Activated CD4-positive, alpha-beta T cell treated with anti-CD3 and anti-CD28 coated beads for 36 hours (primary cell): ENCODE data around the gene SDF2L1. TPM values are rescaled to one million over a fixed set of nuclear protein-coding genes. Genes with fewer than 3 reads are reported as not detected.
"Not testable (repeated sequence)": the region's sequence is repeated elsewhere in the genome, so short reads cannot be mapped to it uniquely, and the experiment has no call there.

ENCODE experiments used
- ATAC-seq: fragments of 200-7000 bp; cut with Tn5 transposase; one replicate; pipeline ENCODE4 v1.10.0; 2021; ENCODE audit warnings: mild to moderate bottlenecking, moderate library complexity
- CTCF ChIA-PET: fragments of 350-600 bp; sonication (Branson Sonifier 250); formaldehyde crosslinking; loops from one replicate; lab custom pipeline; 2021; ENCODE audit warnings: antibody characterized with exemption; lab: Charles Lee
- POLR2A ChIA-PET: fragments of 350-600 bp; sonication (Branson Sonifier 250); formaldehyde crosslinking; loops from one replicate; lab custom pipeline; 2021; ENCODE audit warnings: antibody characterized with exemption, inconsistent platforms; lab: Charles Lee
- DNase-seq: peaks from one replicate; pipeline ENCODE4 v3.0.0-alpha.2; 2020
- H3K27ac Mint-ChIP-seq: one replicate; pipeline ENCODE4 v1.8.0; 2021; ENCODE audit warnings: mixed read lengths
- H3K27me3 Mint-ChIP-seq: one replicate; pipeline ENCODE4 v1.8.0; 2021; ENCODE audit warnings: mixed read lengths
- H3K36me3 Mint-ChIP-seq: one replicate; pipeline ENCODE4 v1.8.0; 2021; ENCODE audit warnings: low read depth, mixed read lengths
- H3K4me1 Mint-ChIP-seq: one replicate; pipeline ENCODE4 v1.8.0; 2021; ENCODE audit warnings: mixed read lengths
- H3K4me3 Mint-ChIP-seq: one replicate; pipeline ENCODE4 v1.8.0; 2021; ENCODE audit warnings: mild to moderate bottlenecking, moderate library complexity, mixed read lengths
- H3K9me3 Mint-ChIP-seq: one replicate; pipeline ENCODE4 v1.8.0; 2021; ENCODE audit warnings: low read depth, mixed read lengths
- intact Hi-C, 2 experiments: fragments of 100-400 bp; cut with DNase I in 1 of 2; cut with micrococcal nuclease in 1 of 2; formaldehyde crosslinking; loops; one replicate each; pipeline versions ENCODE4 v1.14.2 to v1.15.1; 2022 to 2024; cut with DNase I, micrococcal nuclease
- total RNA-seq, 2 experiments: library from RNA; stranded (reverse); gene quantifications; one replicate each; pipeline ENCODE4 v1.2.3, GENCODE V29; 2021

Gene SDF2L1
- total RNA-seq, 2 experiments from 2014 or later = 13.7 to 32.8 TPM

GRCh38 chr22:21605887-21606564 is 36.1 kb upstream of the SDF2L1 start:
- Mint-ChIP-seq H3K36me3 (peaks cover 19% of the 10 kb centered on the region), H3K4me3 (no peak overlapping the region), H3K4me1 (peaks cover 22% of the 10 kb centered on the region), H3K27me3 (no peaks in the 10 kb centered on the region), H3K27ac (no peak overlapping the region), H3K9me3 (no peaks in the 10 kb centered on the region)
- intact Hi-C loops = no loop called here
- no peak for ATAC-seq
- CTCF ChIA-PET = interaction anchor here (0.6 to 2.0 kb wide), 2 partner anchors 32 to 1485 kb away, joined by 3 to 5 read pairs; no protein-coding TSS in a partner anchor
- DNase-seq = no peak
- POLR2A ChIA-PET = no interaction called here

GRCh38 chr22:21606775-21607174 is 35.3 kb upstream of the SDF2L1 start:
- Mint-ChIP-seq H3K27me3 (no peaks in the 10 kb centered on the region), H3K4me1 (peaks cover 22% of the 10 kb centered on the region), H3K27ac (no peak overlapping the region), H3K9me3 (no peaks in the 10 kb centered on the region), H3K4me3 (no peak overlapping the region), H3K36me3 (peaks cover 25% of the 10 kb centered on the region)
- CTCF ChIA-PET = interaction anchor here (0.6 to 2.0 kb wide), 2 partner anchors 33 to 1486 kb away, joined by 3 to 5 read pairs; no protein-coding TSS in a partner anchor
- DNase-seq (no peak), ATAC-seq (peak; percentile 55)
- POLR2A ChIA-PET = no interaction called here
- intact Hi-C loops = no loop called here

- POLR2A ChIA-PET, intact Hi-C loops, DNase-seq, ATAC-seq, H3K27me3 Mint-ChIP-seq, H3K4me3 Mint-ChIP-seq, H3K9me3 Mint-ChIP-seq: not testable (repeated sequence)
- Mint-ChIP-seq H3K4me1 (peaks cover 21% of the 10 kb centered on the region), H3K27ac (peak overlapping the region; percentile 19), H3K36me3 (peaks cover 38% of the 10 kb centered on the region)
- CTCF ChIA-PET = interaction anchor here (0.8 to 2.4 kb wide), 6 partner anchors 8 to 158 kb away, joined by 3 to 11 read pairs (median 3); partner anchors contain the start of gene YDJC
Observed at GRCh38 chr22:21609556-21610157, 32.4 kb upstream of the SDF2L1 start.

- H3K27ac Mint-ChIP-seq = peak overlapping the region; percentile 49
- ChIA-PET CTCF (no interaction called here), POLR2A (no interaction called here)
- ATAC-seq = no peak
- H3K36me3 Mint-ChIP-seq = peaks cover 41% of the 10 kb centered on the region
- H3K27me3 Mint-ChIP-seq = no peaks in the 10 kb centered on the region
- no peak for DNase-seq
- intact Hi-C loops = no loop called here
- H3K4me1 Mint-ChIP-seq = peaks cover 18% of the 10 kb centered on the region
- H3K9me3 Mint-ChIP-seq = no peaks in the 10 kb centered on the region
- no peak overlapping the region for H3K4me3 Mint-ChIP-seq
Observed at GRCh38 chr22:21611210-21611977, 30.7 kb upstream of the SDF2L1 start.

GRCh38 chr22:21612858-21613257 is 29.2 kb upstream of the SDF2L1 start:
- peaks cover 33% of the 10 kb centered on the region for H3K36me3 Mint-ChIP-seq
- intact Hi-C loops = no loop called here
- H3K27ac Mint-ChIP-seq = no peak overlapping the region
- no peaks in the 10 kb centered on the region for H3K9me3 Mint-ChIP-seq
- DNase-seq (no peak), ATAC-seq (no peak)
- H3K4me1 Mint-ChIP-seq = peaks cover 8% of the 10 kb centered on the region
- no peaks in the 10 kb centered on the region for H3K27me3 Mint-ChIP-seq
- H3K4me3 Mint-ChIP-seq = no peak overlapping the region
- ChIA-PET POLR2A (no interaction called here), CTCF (interaction anchor here (0.6 to 2.0 kb wide), 5 partner anchors 9 to 165 kb away, joined by 4 to 6 read pairs (median 5); no protein-coding TSS in a partner anchor)

GRCh38 chr22:21613553-21614233 is 28.4 kb upstream of the SDF2L1 start:
- no peak for DNase-seq
- no peak for ATAC-seq
- Mint-ChIP-seq H3K4me1 (peaks cover 8% of the 10 kb centered on the region), H3K36me3 (peaks cover 30% of the 10 kb centered on the region), H3K27me3 (no peaks in the 10 kb centered on the region), H3K4me3 (no peak overlapping the region), H3K27ac (peak overlapping the region; percentile 33), H3K9me3 (no peaks in the 10 kb centered on the region)
- ChIA-PET POLR2A (no interaction called here), CTCF (interaction anchor here (0.6 to 2.0 kb wide), 5 partner anchors 10 to 404 kb away, joined by 3 to 6 read pairs (median 5); no protein-coding TSS in a partner anchor)
- intact Hi-C loops = no loop called here

- H3K27me3 Mint-ChIP-seq = no peaks in the 10 kb centered on the region
Observed at GRCh38 chr22:21615731-21616130, 26.4 kb upstream of the SDF2L1 start.

GRCh38 chr22:21617337-21617736 is 24.8 kb upstream of the SDF2L1 start:
- DNase-seq, intact Hi-C loops, H3K9me3 Mint-ChIP-seq, H3K4me1 Mint-ChIP-seq, H3K27ac Mint-ChIP-seq, H3K27me3 Mint-ChIP-seq, ATAC-seq, H3K4me3 Mint-ChIP-seq: not testable (repeated sequence)
- POLR2A ChIA-PET = interaction anchor here (0.6 kb wide), 1 partner anchor 1761 kb away, joined by 5 read pairs; no protein-coding TSS in a partner anchor
- CTCF ChIA-PET = interaction anchor here (1.0 to 2.4 kb wide), 7 partner anchors 9 to 30 kb away, joined by 3 to 10 read pairs (median 4); no protein-coding TSS in a partner anchor
- H3K36me3 Mint-ChIP-seq = peaks cover 26% of the 10 kb centered on the region

More at GRCh38 chr22:21615731-21616130, 26.4 kb upstream of the SDF2L1 start:
- Mint-ChIP-seq H3K4me1 (peaks cover 8% of the 10 kb centered on the region), H3K27ac (no peak overlapping the region), H3K9me3 (no peaks in the 10 kb centered on the region), H3K36me3 (peaks cover 30% of the 10 kb centered on the region), H3K4me3 (no peak overlapping the region)
- no peak for DNase-seq
- ChIA-PET CTCF (interaction anchor here (1.5 to 2.4 kb wide), 2 partner anchors 28 to 31 kb away, joined by 4 to 10 read pairs; no protein-coding TSS in a partner anchor), POLR2A (interaction anchor here (0.5 to 1.5 kb wide), 2 partner anchors 14 to 19 kb away, joined by 3 read pairs; no protein-coding TSS in a partner anchor)
- intact Hi-C loops = no loop called here
- no peak for ATAC-seq

- CTCF ChIA-PET = interaction anchor here (0.6 to 1.7 kb wide), 3 partner anchors 8 to 26 kb away, joined by 3 to 4 read pairs (median 3); no protein-coding TSS in a partner anchor
- peaks cover 5% of the 10 kb centered on the region for H3K4me1 Mint-ChIP-seq
Observed at GRCh38 chr22:21621025-21621424, 21.1 kb upstream of the SDF2L1 start.

GRCh38 chr22:21622011-21622918 is 19.8 kb upstream of the SDF2L1 start:
- no peak for DNase-seq
- ATAC-seq = no peak
- Mint-ChIP-seq H3K27ac (peak overlapping the region; percentile 63), H3K9me3 (no peaks in the 10 kb centered on the region), H3K4me3 (no peak overlapping the region), H3K4me1 (peaks cover 12% of the 10 kb centered on the region), H3K36me3 (peaks cover 26% of the 10 kb centered on the region), H3K27me3 (no peaks in the 10 kb centered on the region)
- ChIA-PET CTCF (interaction anchor here (1.0 to 1.6 kb wide), 2 partner anchors 24 to 25 kb away, joined by 3 to 4 read pairs; no protein-coding TSS in a partner anchor), POLR2A (no interaction called here)
- intact Hi-C loops = no loop called here

More at GRCh38 chr22:21621025-21621424, 21.1 kb upstream of the SDF2L1 start:
- ATAC-seq (no peak), DNase-seq (no peak)
- H3K9me3 Mint-ChIP-seq = no peaks in the 10 kb centered on the region
- H3K4me3 Mint-ChIP-seq = no peak overlapping the region
- POLR2A ChIA-PET = no interaction called here
- intact Hi-C loops = no loop called here
- H3K27ac Mint-ChIP-seq = no peak overlapping the region
- no peaks in the 10 kb centered on the region for H3K27me3 Mint-ChIP-seq
- H3K36me3 Mint-ChIP-seq = peaks cover 20% of the 10 kb centered on the region
